BLaER1 treated with 17β-estradiol and CSF1 and Interleukin-3, amounts not matched to agents 10 nM and 100 nM (cell line): ENCODE data around the gene CD36.
A peak's percentile ranks its signal among the peaks of the same experiment; 100 is the strongest.

Experiments used
- H3K27ac ChIP-seq, 11 experiments: shearing (Covaris generic); formaldehyde crosslinking; 2 replicates each; pipeline ENCODE4 v1.8.1; 2022
- H3K27me3 ChIP-seq, 11 experiments: shearing (Covaris generic); formaldehyde crosslinking; 2 replicates each; pipeline ENCODE4 v1.8.1; 2022
- H3K36me3 ChIP-seq, 11 experiments: shearing (Covaris generic); formaldehyde crosslinking; 2 replicates each; pipeline ENCODE4 v1.8.1; 2022
- H3K4me1 ChIP-seq, 10 experiments: shearing (Covaris generic); formaldehyde crosslinking; 2 replicates each; pipeline ENCODE4 v1.8.1; 2022
- H3K4me2 ChIP-seq, 11 experiments: shearing (Covaris generic); formaldehyde crosslinking; 2 replicates each; pipeline ENCODE4 v1.8.1; 2022
- H3K4me3 ChIP-seq, 10 experiments: shearing (Covaris generic); formaldehyde crosslinking; 2 replicates each; pipeline ENCODE4 v1.8.1; 2022
- H3K9ac ChIP-seq, 11 experiments: shearing (Covaris generic); formaldehyde crosslinking; 2 replicates each; pipeline ENCODE4 v1.8.1; 2022
- H3K9me3 ChIP-seq, 11 experiments: shearing (Covaris generic); formaldehyde crosslinking; replicated peaks in 1 of 11; 2 replicates each; pipeline ENCODE4 v1.8.1; 2022
- H4K20me1 ChIP-seq, 11 experiments: shearing (Covaris generic); formaldehyde crosslinking; 2 replicates each; pipeline ENCODE4 v1.8.1; 2022
- Cebpa-rat ChIP-seq, 11 experiments: shearing (Covaris generic); IDR thresholded peaks; 2 replicates each; pipeline ENCODE4 v1.8.1; 2022

Gene CD36

GRCh38 chr7:80679921-80680907 lies 41.8 kb downstream of the CD36 start:
- no peak overlapping the region for H3K4me3 ChIP-seq
- peaks cover 0 to 22% (median 0%) of the 10 kb centered on the region in 11 experiments; a peak in 6 of 22 replicates for H3K36me3 ChIP-seq
- 0 out of 22 replicates have a peak, but pooled peaks cover 0 to 3% (median 0%) of the 10 kb centered on the region in 11 experiments for H4K20me1 ChIP-seq
- H3K27ac ChIP-seq = peak overlapping the region in 3 of 11 experiments; percentile 18 to 39 (median 26); a peak in 4 of 22 replicates
- H3K27me3 ChIP-seq = no peaks in the 10 kb centered on the region
- no peak for TF ChIP-seq Cebpa-rat (IDR thresholded peaks at IDR 0.05)
- no peaks in the 10 kb centered on the region for H3K9me3 ChIP-seq
- peak overlapping the region in 1 of 11 experiments; percentile 12; a peak in 1 of 22 replicates for H3K9ac ChIP-seq
- peak overlapping the region in 4 of 11 experiments; percentile 2 to 54 (median 28); a peak in 6 of 22 replicates for H3K4me2 ChIP-seq
- H3K4me1 ChIP-seq = peaks cover 0 to 24% (median 0%) of the 10 kb centered on the region in 10 experiments; a peak in 8 of 20 replicates

DNA sequence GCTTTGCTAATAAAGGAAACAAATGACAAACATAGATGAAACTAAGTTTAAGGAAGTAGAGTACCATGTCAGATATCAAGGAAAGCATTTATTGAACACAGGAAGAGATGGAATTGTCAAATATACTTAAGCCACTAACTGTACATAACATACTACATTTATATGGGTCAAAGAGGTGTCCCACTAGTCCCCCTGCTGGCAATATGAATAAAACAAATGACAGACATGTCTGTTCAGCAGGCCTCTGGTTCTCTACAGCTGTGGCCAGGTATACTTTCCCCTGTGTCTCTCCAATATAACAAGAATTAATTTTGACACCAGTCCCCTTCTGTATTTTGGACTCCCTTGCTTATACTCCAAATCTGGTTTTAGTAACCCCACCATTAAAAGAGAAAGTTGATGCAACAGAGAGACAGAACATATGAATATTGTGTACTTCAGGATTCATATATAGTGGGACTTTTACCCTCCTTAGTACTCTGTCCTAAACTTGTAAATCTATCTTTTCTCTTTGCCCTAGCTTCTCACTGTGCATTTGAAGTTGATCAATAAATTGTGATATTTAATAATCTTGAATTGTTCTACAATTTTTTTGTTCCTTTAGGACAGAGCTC lies 42.9 kb downstream of the CD36 start:
- Histone ChIP-seq H3K36me3 (peaks cover 0 to 11% (median 0%) of the 10 kb centered on the region in 11 experiments; a peak in 5 of 22 replicates), H3K9ac (no peak overlapping the region), H3K27me3 (no peaks in the 10 kb centered on the region), H4K20me1 (0 out of 22 replicates have a peak, but pooled peaks cover 0 to 3% (median 0%) of the 10 kb centered on the region in 11 experiments), H3K4me3 (no peak overlapping the region), H3K27ac (no peak overlapping the region), H3K9me3 (no peaks in the 10 kb centered on the region), H3K4me1 (peaks cover 0 to 25% (median 0%) of the 10 kb centered on the region in 10 experiments; a peak in 8 of 20 replicates), H3K4me2 (peak overlapping the region in 4 of 11 experiments; percentile 2 to 48 (median 28); a peak in 3 of 22 replicates)
- TF ChIP-seq Cebpa-rat (IDR thresholded peaks at IDR 0.05) = no peak

- Histone ChIP-seq H3K4me2 (no peak overlapping the region), H3K4me1 (peaks cover 0 to 32% (median 0%) of the 10 kb centered on the region in 10 experiments; a peak in 8 of 20 replicates)
These were observed 44.3 kb downstream of the CD36 start for GRCh38 chr7:80682744-80683143.

GRCh38 chr7:80686576-80686975 lies 48.1 kb downstream of the CD36 start:
- Histone ChIP-seq H3K4me2 (peak overlapping the region in 3 of 11 experiments; percentile 4 to 18 (median 10); a peak in 2 of 22 replicates), H3K4me1 (peaks cover 0 to 10% (median 0%) of the 10 kb centered on the region in 10 experiments; a peak in 5 of 20 replicates), H3K9ac (no peak overlapping the region), H4K20me1 (no peaks in the 10 kb centered on the region), H3K4me3 (no peak overlapping the region), H3K9me3 (no peaks in the 10 kb centered on the region), H3K36me3 (no peaks in the 10 kb centered on the region), H3K27ac (no peak overlapping the region), H3K27me3 (no peaks in the 10 kb centered on the region)
- TF ChIP-seq Cebpa-rat (IDR thresholded peaks at IDR 0.05) = no peak

More at GRCh38 chr7:80682744-80683143, 44.3 kb downstream of the CD36 start:
- no peak overlapping the region for H3K27ac ChIP-seq
- no peak overlapping the region for H3K9ac ChIP-seq
- H3K4me3 ChIP-seq = no peak overlapping the region
- no peaks in the 10 kb centered on the region for H3K27me3 ChIP-seq
- H3K36me3 ChIP-seq = no peaks in the 10 kb centered on the region
- H4K20me1 ChIP-seq = no peaks in the 10 kb centered on the region
- no peak for TF ChIP-seq Cebpa-rat (IDR thresholded peaks at IDR 0.05)
- H3K9me3 ChIP-seq = no peaks in the 10 kb centered on the region

- no peak for TF ChIP-seq Cebpa-rat (IDR thresholded peaks at IDR 0.05)
- Histone ChIP-seq H3K27me3 (no peaks in the 10 kb centered on the region), H3K4me2 (peak overlapping the region in 2 of 11 experiments; percentile 4 to 46; a peak in 3 of 22 replicates), H3K36me3 (no peaks in the 10 kb centered on the region), H3K4me3 (no peak overlapping the region), H3K9me3 (peaks cover 0 to 10% (median 4%) of the 10 kb centered on the region in 11 experiments; a peak in 9 of 22 replicates), H4K20me1 (no peaks in the 10 kb centered on the region), H3K9ac (0 out of 22 replicates have a peak overlapping the region, but pooled peaks of 1 of the 11 experiments have one; percentile 14), H3K4me1 (peaks cover 0 to 13% (median 3%) of the 10 kb centered on the region in 10 experiments; a peak in 8 of 20 replicates), H3K27ac (peak overlapping the region in 1 of 11 experiments; percentile 31; a peak in 1 of 22 replicates)
These were observed 60.7 kb downstream of the CD36 start for GRCh38 chr7:80699045-80699638.

- peaks cover 0 to 13% (median 3%) of the 10 kb centered on the region in 10 experiments; a peak in 8 of 20 replicates for H3K4me1 ChIP-seq
- H3K27ac ChIP-seq = peak overlapping the region in 1 of 11 experiments; percentile 31; a peak in 1 of 22 replicates
- H3K4me2 ChIP-seq = peak overlapping the region in 2 of 11 experiments; percentile 4 to 46; a peak in 3 of 22 replicates
- no peak overlapping the region for H3K4me3 ChIP-seq
- no peaks in the 10 kb centered on the region for H4K20me1 ChIP-seq
- 0 out of 22 replicates have a peak overlapping the region, but pooled peaks of 1 of the 11 experiments have one; percentile 14 for H3K9ac ChIP-seq
- no peaks in the 10 kb centered on the region for H3K36me3 ChIP-seq
- H3K27me3 ChIP-seq = no peaks in the 10 kb centered on the region
- H3K9me3 ChIP-seq = peaks cover 0 to 4% (median 2%) of the 10 kb centered on the region in 11 experiments; a peak in 7 of 22 replicates
- no peak for TF ChIP-seq Cebpa-rat (IDR thresholded peaks at IDR 0.05)
These were observed 61.3 kb downstream of the CD36 start for GRCh38 chr7:80699721-80700256.

DNA sequence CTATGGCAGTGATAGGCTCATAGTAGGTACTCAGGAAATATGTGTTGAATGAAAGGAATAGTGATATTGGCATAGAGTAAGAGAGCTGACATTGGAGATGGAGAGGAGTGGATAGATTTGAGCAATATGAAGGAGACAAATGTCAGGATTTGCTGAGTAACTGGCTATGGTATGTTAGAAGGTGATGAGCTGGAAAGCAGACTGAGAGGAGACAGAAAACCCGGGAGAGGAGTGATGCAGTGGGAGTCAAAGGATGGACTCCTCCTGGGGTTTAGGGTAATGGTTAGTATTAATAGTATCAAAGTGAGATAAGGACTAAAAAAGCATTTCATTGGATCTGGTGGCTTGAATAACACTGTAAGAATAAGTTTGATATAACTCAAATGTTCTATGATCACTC lies 64.8 kb downstream of the CD36 start:
- Histone ChIP-seq H3K9me3 (no peaks in the 10 kb centered on the region), H3K27me3 (no peaks in the 10 kb centered on the region), H3K4me1 (peaks cover 0 to 23% (median 3%) of the 10 kb centered on the region in 10 experiments; a peak in 11 of 20 replicates), H4K20me1 (no peaks in the 10 kb centered on the region), H3K4me3 (no peak overlapping the region), H3K36me3 (no peaks in the 10 kb centered on the region), H3K27ac (no peak overlapping the region), H3K9ac (no peak overlapping the region), H3K4me2 (no peak overlapping the region)
- TF ChIP-seq Cebpa-rat (IDR thresholded peaks at IDR 0.05) = no peak

GRCh38 chr7:80705130-80705781 lies 66.8 kb downstream of the CD36 start:
- Histone ChIP-seq H3K27ac (no peak overlapping the region), H3K27me3 (no peaks in the 10 kb centered on the region), H3K4me2 (no peak overlapping the region), H3K36me3 (no peaks in the 10 kb centered on the region), H3K9ac (no peak overlapping the region), H3K9me3 (no peaks in the 10 kb centered on the region), H4K20me1 (no peaks in the 10 kb centered on the region), H3K4me1 (peaks cover 0 to 25% (median 5%) of the 10 kb centered on the region in 10 experiments; a peak in 11 of 20 replicates), H3K4me3 (no peak overlapping the region)
- no peak for TF ChIP-seq Cebpa-rat (IDR thresholded peaks at IDR 0.05)
